IPS-NIHi7 (cell line): ENCODE data around the gene FLAD1.

Experiments used
- DNase-seq: peaks from one replicate; pipeline ENCODE4 v3.0.0; 2012; ENCODE audit warnings: mixed read lengths; ENCODE audit errors: extremely low spot score

FLAD1 gene

GRCh38 chr1:155034318-155035208 is 51.4 kb downstream of the FLAD1 start:
- DNase-seq = no peak

- no peak for DNase-seq
Observed at GRCh38 chr1:155035936-155036335, 52.8 kb downstream of the FLAD1 start.

GRCh38 chr1:155037043-155037442 is 53.9 kb downstream of the FLAD1 start:
- DNase-seq = no peak

- no peak for DNase-seq
Observed at GRCh38 chr1:155037851-155038441, 54.8 kb downstream of the FLAD1 start.

- no peak for DNase-seq
Observed at GRCh38 chr1:155038602-155039307, 55.6 kb downstream of the FLAD1 start.

GRCh38 chr1:155039308-155039669 is 56.1 kb downstream of the FLAD1 start:
- no peak for DNase-seq

- no peak for DNase-seq
Observed at GRCh38 chr1:155040358-155041093, 57.4 kb downstream of the FLAD1 start.
